Jurkat, Clone E6-1 (cell line): ENCODE data around the gene MCCC2. TPM values are rescaled to one million over a fixed set of nuclear protein-coding genes. Genes with fewer than 3 reads are reported as not detected.
A peak's percentile ranks its signal among the peaks of the same experiment; 100 is the strongest.
"Not testable (repeated sequence)": the region's sequence is repeated elsewhere in the genome, so short reads cannot be mapped to it uniquely, and the experiment has no call there.

Experiments
- DNase-seq: peaks from one replicate; pipeline ENCODE4 v3.0.0-alpha.2; 2011; ENCODE audit warnings: low read depth, low spot score
- H3K4me3 ChIP-seq: 2 replicates; pipeline ENCODE4 v1.5.1; 2011; ENCODE audit warnings: mild to moderate bottlenecking, low read length, control low read depth, moderate library complexity
- polyA plus RNA-seq: library from polyadenylated mRNA; unstranded; fragments of >200 nt; gene quantifications from one replicate; pipeline ENCODE4 v1.2.1, GENCODE V29; 2012; ENCODE audit warnings: missing spikeins; ENCODE audit not compliant: insufficient read length, insufficient read depth

MCCC2 gene
- polyA plus RNA-seq, result 30.8 TPM

GRCh38 chr5:71586941-71587765 lies at the start of gene MCCC2:
TSS of gene MCCC2 (plus strand) at chr5:71587340. CDS start at chr5:71587426, 86 bp downstream.
- DNase-seq, result peak; percentile 83

DNA sequence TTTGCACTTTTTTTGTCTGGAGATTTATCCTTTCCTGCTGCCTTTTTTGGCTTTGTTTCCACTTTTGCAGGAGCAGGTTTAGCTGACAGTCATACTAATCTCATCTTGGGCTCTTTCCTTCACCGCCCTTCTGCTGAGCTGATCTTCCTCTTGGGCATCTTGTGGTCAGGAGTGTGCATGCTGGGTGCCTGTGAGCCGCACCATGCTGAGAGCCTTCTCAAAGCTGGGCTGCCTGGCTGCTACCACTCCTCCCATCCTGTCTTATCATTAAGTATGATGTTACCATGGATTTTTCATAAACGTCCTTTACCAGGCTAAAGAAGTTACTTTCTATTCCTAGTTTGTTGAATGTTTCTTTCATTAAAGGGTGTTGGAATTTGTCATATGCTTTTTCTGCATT lies 49.5 kb upstream of the MCCC2 start:
- DNase-seq, result no peak
- no peak overlapping the region for H3K4me3 ChIP-seq

More at GRCh38 chr5:71586941-71587765, at the start of gene MCCC2:
- peak within 1 kb of the TSS; percentile 61 for H3K4me3 ChIP-seq

- H3K4me3 ChIP-seq, DNase-seq: not testable (repeated sequence)
These were observed 36.3 kb upstream of the MCCC2 start for GRCh38 chr5:71550885-71551284.

GRCh38 chr5:71551582-71551981 lies 35.6 kb upstream of the MCCC2 start:
- DNase-seq, H3K4me3 ChIP-seq: not testable (repeated sequence)

DNA sequence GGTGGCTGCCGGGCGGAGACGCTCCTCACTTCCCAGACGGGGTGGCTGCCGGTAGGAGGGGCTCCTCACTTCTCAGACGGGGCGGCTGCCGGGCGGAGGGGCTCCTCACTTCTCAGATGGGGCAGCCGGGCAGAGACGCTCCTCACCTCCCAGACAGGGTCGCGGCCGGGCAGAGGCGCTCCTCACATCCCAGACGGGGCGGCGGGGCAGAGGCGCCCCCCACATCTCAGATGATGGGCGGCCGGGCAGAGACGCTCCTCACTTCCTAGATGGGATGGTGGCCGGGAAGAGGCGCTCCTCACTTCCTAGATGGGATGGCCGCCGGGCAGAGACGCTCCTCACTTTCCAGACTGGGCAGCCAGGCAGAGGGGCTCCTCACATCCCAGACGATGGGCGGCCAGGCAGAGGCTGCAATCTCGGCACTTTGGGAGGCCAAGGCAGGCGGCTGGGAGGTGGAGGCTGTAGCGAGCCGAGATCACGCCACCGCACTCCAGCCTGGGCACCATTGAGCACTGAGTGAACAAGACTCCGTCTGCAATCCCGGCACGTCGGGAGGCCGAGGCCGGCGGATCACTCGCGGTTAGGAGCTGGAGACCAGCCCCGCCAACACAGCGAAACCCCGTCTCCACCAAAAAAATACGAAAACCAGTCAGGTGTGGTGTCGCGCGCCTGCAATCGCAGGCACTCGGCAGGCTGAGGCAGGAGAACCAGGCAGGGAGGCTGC lies 35.0 kb upstream of the MCCC2 start:
- not testable (repeated sequence) for H3K4me3 ChIP-seq, DNase-seq

GRCh38 chr5:71563161-71563560 lies 24.0 kb upstream of the MCCC2 start:
- H3K4me3 ChIP-seq, result no peak overlapping the region
- no peak for DNase-seq

GRCh38 chr5:71564895-71565294 lies 22.2 kb upstream of the MCCC2 start:
- no peak overlapping the region for H3K4me3 ChIP-seq
- DNase-seq, result no peak

DNA sequence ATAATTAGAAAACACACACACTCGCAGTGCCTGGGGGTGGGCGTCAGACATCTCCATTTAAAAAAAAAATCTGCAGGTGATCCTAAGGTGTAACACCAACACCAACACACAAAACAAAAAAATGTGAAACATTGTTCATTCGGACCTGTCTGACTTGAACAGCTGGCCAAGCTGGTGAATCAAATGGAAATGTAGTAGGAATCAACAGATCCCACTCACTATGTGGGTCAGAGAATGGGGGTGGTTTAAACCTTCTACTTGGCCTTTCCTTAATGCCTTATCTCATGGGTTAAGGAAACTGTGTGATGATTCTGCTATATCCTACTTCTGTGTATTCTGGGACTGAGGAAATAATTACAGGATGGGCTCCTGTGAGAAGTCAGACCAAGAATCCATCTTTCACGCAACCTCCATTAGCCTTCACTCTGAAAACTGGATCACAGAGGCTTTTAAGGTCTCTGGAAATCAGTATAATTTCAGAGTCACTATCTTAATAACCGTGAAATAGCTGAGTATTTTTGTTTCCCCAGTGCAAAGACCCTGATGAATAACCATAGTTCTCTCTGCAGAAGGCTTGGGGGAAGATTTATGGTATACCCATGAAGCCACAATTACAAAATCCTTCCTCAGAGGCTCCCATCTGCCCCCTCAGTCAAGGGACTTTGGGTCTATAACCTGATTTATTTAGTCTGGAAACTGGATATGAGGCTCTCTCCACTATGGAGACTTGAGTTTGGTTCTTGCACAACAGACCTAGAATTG lies 17.2 kb upstream of the MCCC2 start:
- H3K4me3 ChIP-seq, result no peak overlapping the region
- DNase-seq, result no peak

GRCh38 chr5:71571811-71572210 lies 15.3 kb upstream of the MCCC2 start:
- not testable (repeated sequence) for H3K4me3 ChIP-seq, DNase-seq

DNA sequence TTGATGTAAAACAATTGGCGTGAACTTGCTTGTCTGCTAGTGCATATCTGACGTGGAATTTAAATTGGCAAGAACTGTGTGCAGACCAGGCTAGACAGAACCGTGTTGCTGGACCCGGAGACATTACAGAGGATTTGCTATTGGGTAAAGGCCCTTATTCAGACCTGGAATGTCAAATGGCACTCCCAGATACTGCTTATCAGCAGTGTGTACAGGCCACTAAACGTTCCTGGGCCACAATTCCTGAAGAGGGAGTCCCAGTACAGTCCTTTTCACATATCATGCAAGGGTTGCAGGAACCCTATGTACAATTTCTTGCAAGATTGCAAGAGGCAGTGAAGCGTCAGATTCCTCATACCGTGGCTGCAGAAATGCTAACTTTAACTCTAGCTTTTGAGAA lies 13.5 kb upstream of the MCCC2 start:
- DNase-seq, result no peak
- H3K4me3 ChIP-seq, result no peak overlapping the region

GRCh38 chr5:71575588-71575987 lies 11.6 kb upstream of the MCCC2 start:
- not testable (repeated sequence) for H3K4me3 ChIP-seq, DNase-seq

DNA sequence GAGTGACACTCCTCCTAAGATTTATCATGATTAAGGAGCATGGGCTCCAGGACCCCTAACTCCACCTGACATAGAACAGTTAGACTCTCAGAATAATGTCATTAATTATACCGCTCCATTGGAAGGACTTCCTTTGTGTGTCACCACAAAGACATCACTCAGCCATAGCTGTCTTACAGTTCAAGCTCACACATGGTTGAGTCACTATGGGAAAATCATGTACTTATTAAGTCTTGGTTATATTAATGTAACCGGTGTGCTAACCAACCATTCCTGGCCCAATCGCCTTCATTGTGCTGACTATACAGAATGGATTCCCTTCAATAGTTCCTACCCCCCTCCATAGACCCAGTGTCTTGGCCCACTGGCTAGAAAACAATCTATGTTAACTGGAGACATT lies 10.9 kb upstream of the MCCC2 start:
- H3K4me3 ChIP-seq, result no peak overlapping the region
- DNase-seq, result no peak

- not testable (repeated sequence) for DNase-seq, H3K4me3 ChIP-seq
These were observed 9.3 kb upstream of the MCCC2 start for GRCh38 chr5:71577839-71578238.

DNA sequence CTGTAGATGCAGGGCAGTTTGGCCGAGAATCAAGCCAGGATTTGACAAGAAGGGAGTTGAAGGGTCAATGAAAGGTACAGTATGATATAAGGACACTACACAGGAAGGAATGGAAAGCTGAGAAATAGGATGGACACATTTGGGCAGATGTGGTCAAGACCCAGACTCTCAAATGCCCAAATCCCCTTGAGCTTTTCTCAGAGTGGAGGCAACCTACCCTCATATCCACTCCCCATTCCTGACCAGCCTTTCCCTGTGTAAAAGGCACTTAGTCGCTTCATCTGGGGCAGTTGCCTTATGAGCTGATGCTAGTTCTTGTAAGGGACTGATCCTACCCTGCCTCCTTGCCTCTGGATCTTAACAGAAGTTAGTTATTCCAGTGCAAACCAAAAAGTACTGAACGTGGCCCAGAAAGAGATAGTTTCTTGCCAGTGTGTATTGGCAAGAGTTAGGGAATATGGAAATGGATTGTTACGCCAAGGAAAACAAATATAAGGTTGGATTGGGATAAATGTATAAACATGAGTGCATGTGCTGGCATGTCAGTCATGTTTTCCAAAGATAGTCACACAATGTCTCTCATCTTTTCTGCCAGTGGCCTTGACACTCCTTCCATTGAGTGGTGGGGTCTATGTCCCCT lies 4.1 kb upstream of the MCCC2 start:
- DNase-seq, result no peak
- H3K4me3 ChIP-seq, result no peak overlapping the region

DNA sequence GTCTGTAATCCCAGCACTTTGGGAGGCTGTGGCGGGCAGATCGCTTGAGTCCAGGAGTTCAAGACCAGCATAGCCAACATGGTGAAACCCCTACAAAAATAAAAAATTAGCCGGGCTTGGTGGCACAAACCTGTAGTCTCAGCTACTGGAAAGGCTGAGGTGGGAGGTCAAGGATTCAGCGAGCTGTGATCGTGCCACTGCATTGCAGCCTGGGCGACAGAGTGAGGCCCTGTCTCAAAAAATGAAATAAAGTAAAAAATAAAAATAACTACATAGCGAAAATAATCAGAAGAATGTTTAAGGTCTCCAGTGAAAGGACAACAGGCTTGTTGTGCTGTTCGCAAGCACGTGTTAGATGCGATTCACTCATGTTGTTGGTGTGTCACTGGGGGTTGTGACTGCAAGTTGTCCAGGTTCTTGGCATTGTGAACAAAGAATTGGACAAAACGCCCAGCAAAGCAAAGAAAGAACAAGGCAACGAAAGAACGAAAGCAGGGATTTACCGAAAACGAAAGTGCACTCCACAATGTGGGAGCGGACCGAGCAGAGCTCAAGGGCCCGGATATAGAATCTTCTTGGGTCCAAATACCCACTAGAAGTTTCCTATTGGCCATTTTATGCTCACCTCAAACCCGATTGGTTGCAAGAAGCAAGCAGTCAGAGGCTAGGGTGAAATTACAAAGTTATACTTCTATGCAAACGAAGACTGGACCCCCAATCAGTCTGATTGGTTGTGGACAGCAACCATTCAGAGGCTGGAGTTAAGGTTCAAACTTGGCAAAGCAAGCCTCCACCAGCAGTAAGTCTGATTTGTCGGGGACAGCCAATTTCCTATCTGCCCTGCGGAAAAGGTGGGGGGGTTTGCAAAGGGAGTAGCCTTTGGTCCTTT lies 844 bp upstream of the MCCC2 start:
- no peak for DNase-seq
- H3K4me3 ChIP-seq, result peak overlapping the region; percentile 61

- H3K4me3 ChIP-seq, result peak overlapping the region; percentile 61
- no peak for DNase-seq
These were observed 809 bp downstream of the MCCC2 start for GRCh38 chr5:71587766-71588532.

DNA sequence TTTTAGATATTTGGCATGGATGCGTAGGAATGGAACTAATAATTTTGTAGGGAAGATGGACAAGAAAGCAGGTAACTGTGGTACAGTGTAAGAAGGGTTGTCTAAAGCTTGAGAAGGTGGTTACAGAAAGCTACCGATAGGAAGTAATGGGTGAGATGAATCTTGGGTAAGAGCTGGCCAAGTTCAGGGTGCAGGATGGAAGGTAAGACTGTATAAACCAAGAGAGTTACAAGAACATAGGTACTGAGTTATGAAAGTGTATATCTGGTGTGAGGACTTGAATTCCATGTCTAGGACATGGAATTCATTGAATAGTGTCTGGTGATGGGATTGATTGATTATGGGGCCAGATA lies 1.4 kb downstream of the MCCC2 start:
- H3K4me3 ChIP-seq, result no peak overlapping the region; the same call in 1 of the 2 replicates
- DNase-seq, result no peak

- DNase-seq, result no peak
- H3K4me3 ChIP-seq, result no peak overlapping the region
These were observed 2.8 kb downstream of the MCCC2 start for GRCh38 chr5:71589903-71590302.
